Aorta (tissue), 5 donors: ENCODE results near the gene CLMN. TPM values are rescaled to one million over a fixed set of nuclear protein-coding genes. Genes with fewer than 3 reads are reported as not detected.

Experiments
- ATAC-seq: fragments of 200-7000 bp; cut with Tn5 transposase; one replicate; pipeline ENCODE4 v1.9.1; 2022; ENCODE audit warnings: moderate library complexity; ENCODE audit not compliant: low FRiP score
- DNase-seq, 2 donors: peaks; one replicate each; pipeline ENCODE4 v3.0.0-alpha.2; 2020
- H3K27ac ChIP-seq, 2 donors: one replicate each; pipeline ENCODE4 v1.5.1; 2013; ENCODE audit warnings: low read length in 2 of 2, mild to moderate bottlenecking in 2 of 2, moderate library complexity in 2 of 2, control low read depth in 1 of 2, inconsistent platforms in 1 of 2, low read depth in 1 of 2
- H3K27me3 ChIP-seq, 2 donors: one replicate each; pipeline ENCODE4 v1.6.1; 2013; ENCODE audit warnings: control low read depth in 1 of 2, low read length in 1 of 2, mild to moderate bottlenecking in 1 of 2, moderate library complexity in 1 of 2; ENCODE audit not compliant: insufficient read depth in 2 of 2, control insufficient read depth in 1 of 2
- H3K36me3 ChIP-seq, 2 donors: one replicate each; pipeline ENCODE4 v1.6.1; 2013; ENCODE audit warnings: control low read depth in 1 of 2, low read length in 1 of 2, mild to moderate bottlenecking in 1 of 2; ENCODE audit not compliant: insufficient read depth in 2 of 2, control insufficient read depth in 1 of 2
- H3K4me1 ChIP-seq, 2 donors: one replicate each; pipeline ENCODE4 v1.6.1; 2013; ENCODE audit warnings: low read length in 2 of 2, control low read depth in 1 of 2, mild to moderate bottlenecking in 1 of 2, moderate library complexity in 1 of 2; ENCODE audit not compliant: insufficient read depth in 2 of 2, control insufficient read depth in 1 of 2
- H3K4me3 ChIP-seq, 2 donors: one replicate each; pipeline ENCODE4 v1.5.1; 2013; ENCODE audit warnings: low read length in 2 of 2, control low read depth in 1 of 2, mild to moderate bottlenecking in 1 of 2
- H3K9me3 ChIP-seq: one replicate; pipeline ENCODE4 v1.6.1; 2013; ENCODE audit warnings: mild to moderate bottlenecking, low read length; ENCODE audit not compliant: control insufficient read depth
- WGBS, 2 donors: extraction: QIAGEN DNeasy Blood & Tissue Kit; methylation state at CpG; one replicate each; pipeline ENCODE4 v1.1.7; 2013; 5-methylcytosine and 5-hydroxymethylcytosine counted together
- intact Hi-C, 2 donors: fragments of 100-400 bp; cut with DNase I; formaldehyde crosslinking; loops; one replicate each; pipeline versions ENCODE4 v1.14.2 to v1.15.0; 2022
- polyA plus RNA-seq, 2 donors: library from polyadenylated mRNA; stranded (reverse); fragments of 200-250 nt; gene quantifications; one replicate each; pipeline ENCODE4 v1.2.3, GENCODE V29; 2013
- total RNA-seq, 2 donors: library from RNA; stranded (reverse); fragmentation: NEBNext Ultra II Directional; extraction: Animal tissue kit (Norgen Biotek cat#: 25700); gene quantifications; one replicate each; pipeline ENCODE4 v1.2.1, GENCODE V29; 2021
- donor health status: healthy with polysubstance abuse.
- donor health status: Bipolar disorder and iron deficiency.
- donor health status: DM: no; HTN: no; CAD: no.
- donor health status: DM: no; HTN: no; CAD: no.
- donor health status: DM: yes; HTN: yes; CAD: no.

CLMN gene
- total and polyA plus RNA-seq, 4 donors = 3.9 to 18.3 (median 11.0) TPM

DNA sequence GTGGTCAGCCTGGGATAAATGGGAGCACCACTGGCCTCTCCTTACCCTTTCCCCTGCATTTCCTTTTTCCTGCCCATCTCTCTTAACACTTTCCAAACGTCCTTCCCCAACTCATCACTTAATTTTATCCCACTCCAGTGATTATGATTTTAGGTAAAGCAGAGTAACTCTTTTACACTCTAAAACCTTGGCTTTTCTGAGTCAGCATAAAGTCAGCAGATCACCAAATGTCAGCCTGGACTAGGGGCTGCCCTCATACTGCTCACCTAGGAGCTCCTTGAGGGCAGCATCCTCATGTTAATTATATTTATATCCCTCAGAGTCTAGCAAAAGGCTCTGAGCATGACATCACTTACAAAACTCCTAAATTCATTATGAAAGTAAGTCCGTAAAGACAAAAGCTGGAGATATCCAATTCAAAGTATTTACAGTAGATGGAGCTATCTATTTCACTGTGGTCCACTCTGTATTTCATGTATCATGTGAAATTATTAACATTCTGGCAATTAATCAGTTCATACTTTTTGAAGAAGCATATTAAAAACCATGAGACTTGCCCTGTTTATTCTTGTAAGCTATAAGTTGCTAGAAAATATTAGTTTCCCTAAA, 145.4 kb downstream of the CLMN start:
- H3K27ac ChIP-seq = no peak overlapping the region
- WGBS, 2 donors = 34 to 42% methylated on average over 2 of the region's 2 CpGs
- intact Hi-C loops = no loop called here
- H3K4me3 ChIP-seq = no peak overlapping the region
- no peaks in the 10 kb centered on the region for H3K9me3 ChIP-seq
- H3K36me3 ChIP-seq = no peaks in the 10 kb centered on the region
- no peaks in the 10 kb centered on the region for H3K27me3 ChIP-seq
- H3K4me1 ChIP-seq = no peaks in the 10 kb centered on the region
- ATAC-seq (no peak), DNase-seq (no peak)

DNA sequence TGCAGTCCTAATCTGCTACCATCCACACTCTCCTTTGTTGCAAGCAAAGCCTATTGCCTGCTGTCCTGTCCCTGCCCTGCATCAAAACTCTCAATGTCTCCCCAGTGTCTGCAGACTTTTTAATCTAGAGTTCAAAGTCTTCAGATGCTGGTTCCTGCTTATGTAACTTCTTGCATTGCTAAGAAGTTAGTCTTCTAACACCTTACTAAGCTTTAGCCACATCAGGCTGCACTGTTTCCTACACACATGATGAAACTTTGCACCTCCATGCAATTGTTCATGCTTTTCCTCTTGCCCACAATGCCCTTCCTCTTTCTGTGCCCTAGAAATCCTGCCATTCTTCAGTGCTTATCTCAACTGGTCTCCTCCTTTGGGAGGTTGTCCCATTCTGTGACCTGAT, 146.2 kb downstream of the CLMN start:
- Histone ChIP-seq H3K4me1 (no peaks in the 10 kb centered on the region), H3K9me3 (no peaks in the 10 kb centered on the region), H3K36me3 (no peaks in the 10 kb centered on the region), H3K27ac (no peak overlapping the region), H3K27me3 (no peaks in the 10 kb centered on the region), H3K4me3 (no peak overlapping the region)
- DNase-seq (no peak), ATAC-seq (no peak)
- intact Hi-C loops = no loop called here

DNA sequence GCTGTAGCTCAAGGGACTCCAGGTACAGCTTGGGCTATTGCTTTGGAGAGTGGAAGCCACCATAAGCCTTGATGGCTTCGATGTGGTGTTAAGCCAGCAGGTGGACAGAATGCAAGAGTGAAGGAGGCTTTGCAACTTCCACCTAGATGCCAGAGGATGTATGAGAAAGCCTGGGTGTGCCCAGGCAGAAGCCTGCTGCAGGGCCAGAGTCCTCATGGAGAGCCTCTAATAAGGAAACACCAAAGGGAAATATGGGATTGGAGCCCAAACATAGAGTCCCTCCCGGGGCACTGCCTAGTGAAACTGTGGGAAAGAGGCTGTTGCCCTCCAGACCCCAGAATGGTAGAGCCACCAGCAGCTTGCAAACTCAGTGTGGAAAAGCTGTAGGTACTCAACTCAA, 152.5 kb downstream of the CLMN start:
- H3K27me3 ChIP-seq = no peaks in the 10 kb centered on the region
- H3K4me1 ChIP-seq = no peaks in the 10 kb centered on the region
- no peak overlapping the region for H3K27ac ChIP-seq
- no peaks in the 10 kb centered on the region for H3K36me3 ChIP-seq
- intact Hi-C loops = no loop called here
- WGBS, 2 donors = 89 to 91% methylated on average over 2 of the region's 2 CpGs
- ATAC-seq (no peak), DNase-seq (no peak)
- H3K4me3 ChIP-seq = no peak overlapping the region
- no peaks in the 10 kb centered on the region for H3K9me3 ChIP-seq

DNA sequence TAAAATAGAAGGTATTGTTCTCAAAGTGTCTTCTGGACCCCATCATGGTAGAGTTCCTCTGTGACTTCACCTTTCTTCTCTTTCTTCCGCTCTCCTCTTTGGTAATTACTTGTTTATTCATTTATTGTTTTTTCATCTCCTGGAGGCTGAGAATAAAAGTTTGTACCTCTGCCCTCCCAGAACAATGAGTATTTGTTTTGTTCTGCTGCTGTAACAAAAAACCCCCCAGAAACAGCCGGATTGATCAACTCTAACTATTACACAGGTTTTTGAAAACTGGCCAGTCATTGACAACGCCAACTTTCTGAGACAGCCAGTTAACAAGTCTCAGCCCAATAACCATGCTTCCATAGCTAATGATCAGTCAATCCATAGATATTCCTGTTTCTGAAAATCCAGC, 154.2 kb downstream of the CLMN start:
- Histone ChIP-seq H3K27me3 (no peaks in the 10 kb centered on the region), H3K4me1 (no peaks in the 10 kb centered on the region), H3K9me3 (no peaks in the 10 kb centered on the region), H3K36me3 (no peaks in the 10 kb centered on the region), H3K4me3 (no peak overlapping the region), H3K27ac (no peak overlapping the region)
- WGBS, 2 donors = 94 to 98% methylated on average over 3 of the region's 3 CpGs
- intact Hi-C loops = no loop called here
- DNase-seq = no peak
- no peak for ATAC-seq

DNA sequence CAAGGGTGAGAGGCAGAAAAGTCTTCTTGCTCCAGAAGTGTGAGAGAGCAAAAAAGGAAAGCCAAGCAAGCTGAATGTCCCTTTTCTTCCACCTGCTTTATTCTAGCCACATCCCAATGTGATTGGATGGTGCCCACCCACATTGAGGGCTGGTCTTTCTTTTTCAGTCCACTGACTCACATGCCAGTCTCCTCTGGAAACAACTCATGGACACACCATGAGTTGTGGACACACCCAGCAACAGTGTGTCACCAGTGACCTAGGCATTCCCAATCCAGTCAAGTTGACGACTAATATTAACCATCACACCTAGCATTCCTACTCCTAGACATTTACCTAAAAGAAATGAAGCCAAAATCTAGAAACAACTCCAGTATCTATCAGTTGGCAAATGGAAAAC, 155.2 kb downstream of the CLMN start:
- WGBS, 2 donors = 97 to 98% methylated on average over 1 of the region's 1 CpG
- intact Hi-C loops = no loop called here

DNA sequence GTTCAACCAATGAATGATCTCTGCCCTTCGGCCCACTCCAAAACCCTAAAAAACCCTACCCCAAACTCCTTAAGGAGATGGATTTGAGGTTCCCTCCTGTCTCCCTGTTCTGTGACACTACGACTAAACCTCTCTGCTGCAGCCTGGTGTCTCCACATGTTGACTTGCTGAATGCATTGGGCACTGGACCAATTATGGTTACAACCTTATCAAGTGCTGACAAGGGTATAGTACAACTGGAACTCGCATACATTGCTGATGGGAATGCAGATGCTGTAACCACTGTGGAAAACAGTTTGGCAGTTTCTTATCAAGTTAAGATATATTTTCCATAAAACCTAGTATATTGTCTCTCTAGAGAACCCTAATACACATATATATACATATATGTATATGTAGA, 156.0 kb downstream of the CLMN start:
- Histone ChIP-seq H3K27ac (no peak overlapping the region), H3K9me3 (no peaks in the 10 kb centered on the region), H3K36me3 (no peaks in the 10 kb centered on the region), H3K4me1 (no peaks in the 10 kb centered on the region), H3K4me3 (no peak overlapping the region), H3K27me3 (no peaks in the 10 kb centered on the region)
- DNase-seq = no peak
- intact Hi-C loops = no loop called here
- no peak for ATAC-seq
- WGBS, 2 donors = 78 to 79% methylated on average over 3 of the region's 3 CpGs

More for the DNA sequence above, 155.2 kb downstream of the CLMN start:
- Histone ChIP-seq H3K27ac (no peak overlapping the region), H3K36me3 (no peaks in the 10 kb centered on the region), H3K9me3 (no peaks in the 10 kb centered on the region), H3K27me3 (no peaks in the 10 kb centered on the region), H3K4me3 (no peak overlapping the region), H3K4me1 (no peaks in the 10 kb centered on the region)
- DNase-seq (no peak), ATAC-seq (no peak)

DNA sequence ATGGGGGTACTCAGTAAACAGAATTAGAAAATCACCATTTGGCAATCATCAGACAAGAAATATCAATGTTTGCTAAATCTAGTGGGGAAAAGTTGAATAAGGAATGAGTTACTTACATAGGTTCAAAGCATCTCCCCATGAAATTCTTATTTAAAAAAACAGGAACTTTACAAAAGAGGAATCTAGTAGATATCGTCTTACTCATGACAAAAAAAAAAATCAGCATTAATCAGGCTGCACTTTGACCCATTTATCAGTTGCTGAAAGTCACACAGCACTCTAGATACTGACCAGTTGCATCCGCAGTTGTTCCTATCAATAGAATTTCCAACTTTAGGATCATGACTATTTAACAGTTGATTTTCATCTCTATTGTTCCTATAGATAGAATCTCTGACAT, 156.6 kb downstream of the CLMN start:
- Histone ChIP-seq H3K36me3 (no peaks in the 10 kb centered on the region), H3K4me1 (no peaks in the 10 kb centered on the region), H3K27me3 (no peaks in the 10 kb centered on the region), H3K27ac (no peak overlapping the region), H3K9me3 (no peaks in the 10 kb centered on the region), H3K4me3 (no peak overlapping the region)
- WGBS, 2 donors = 82 to 89% methylated on average over 2 of the region's 2 CpGs
- ATAC-seq = no peak
- intact Hi-C loops = no loop called here
- no peak for DNase-seq

DNA sequence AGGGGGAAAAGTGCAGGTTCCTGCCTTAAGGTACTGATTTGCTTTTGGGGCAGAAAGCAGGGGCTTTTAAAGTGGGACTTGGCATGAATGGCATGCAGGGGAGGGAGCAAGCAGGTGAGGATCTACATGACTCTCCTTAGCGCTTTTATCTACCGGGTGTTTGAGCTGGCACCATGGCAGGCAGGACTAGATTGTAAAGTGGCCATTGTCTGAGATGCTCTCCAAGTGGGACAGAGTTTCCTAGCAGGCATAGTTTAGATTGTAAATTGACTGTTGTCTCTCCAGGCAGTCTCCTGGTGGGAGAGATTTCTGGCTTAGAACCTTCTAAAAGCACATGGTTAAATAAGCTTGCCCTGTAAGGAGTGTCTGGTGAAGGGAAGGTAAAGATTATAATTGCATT, 157.1 kb downstream of the CLMN start:
- ATAC-seq = no peak
- H3K27ac ChIP-seq = no peak overlapping the region
- H3K4me3 ChIP-seq = no peak overlapping the region
- DNase-seq = no peak
- H3K27me3 ChIP-seq = no peaks in the 10 kb centered on the region
- no peaks in the 10 kb centered on the region for H3K4me1 ChIP-seq
- H3K9me3 ChIP-seq = no peaks in the 10 kb centered on the region
- 74 to 78% methylated on average over 2 of the region's 2 CpGs for WGBS, 2 donors
- intact Hi-C loops = no loop called here
- H3K36me3 ChIP-seq = no peaks in the 10 kb centered on the region

DNA sequence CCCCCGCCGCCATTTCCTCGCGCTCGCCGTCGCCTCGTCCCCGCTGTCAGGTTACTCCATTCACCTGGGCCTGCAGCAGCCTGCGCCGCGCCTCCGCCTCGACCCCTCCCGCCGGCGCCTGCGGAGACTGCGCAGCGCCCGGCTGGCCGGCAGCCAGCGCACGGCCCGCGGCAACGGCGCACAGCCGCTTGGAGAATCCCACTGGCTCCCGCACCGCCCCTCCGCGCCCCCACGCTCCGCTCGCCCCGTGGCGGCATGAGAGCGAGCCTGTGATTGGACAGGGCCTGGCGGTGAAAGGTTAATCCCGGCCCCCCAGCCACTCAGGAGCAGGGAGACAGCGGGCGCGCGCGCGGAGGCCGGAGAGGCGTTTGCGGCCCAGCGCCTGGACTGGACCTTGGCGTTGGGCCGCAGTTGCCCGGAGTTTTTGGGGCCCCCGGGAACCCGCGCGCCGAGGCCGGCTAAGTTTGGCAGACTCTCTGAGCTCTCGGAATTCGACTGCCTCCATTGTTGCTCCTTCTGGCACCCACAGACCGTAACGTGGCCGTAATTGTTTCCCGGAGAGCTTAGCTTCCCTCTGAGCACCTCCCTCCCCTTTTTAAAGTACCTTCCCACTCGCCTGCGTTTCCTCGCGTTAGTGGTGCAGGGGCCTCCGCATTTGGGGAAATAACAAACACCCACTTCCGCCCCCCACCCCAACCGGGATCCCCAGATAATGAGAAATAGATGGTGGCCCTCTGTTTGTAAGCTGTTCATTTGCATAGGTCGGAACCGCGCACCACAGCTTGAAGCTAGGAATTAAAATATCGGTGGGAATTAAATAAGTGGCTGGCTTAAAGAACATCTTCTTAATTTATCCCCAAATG, 162.2 kb downstream of the CLMN start, which contains the start of gene DICER1:
Gene DICER1 (minus strand): TSS at position 203 of the 863 bp plus-strand sequence. CDS start 24,071 bp downstream, outside the sequence.
- Histone ChIP-seq H3K36me3 (no peaks in the 10 kb centered on the region), H3K27ac (peak within 1 kb of the TSS; percentile 47 to 69), H3K9me3 (no peaks in the 10 kb centered on the region), H3K4me1 (peaks cover 3 to 5% of the 10 kb centered on the region in 2 donors), H3K4me3 (peak within 1 kb of the TSS; percentile 72 to 99), H3K27me3 (no peaks in the 10 kb centered on the region)
- DNase-seq (peak; percentile 98 to 100), ATAC-seq (peak; percentile 99)
- intact Hi-C loops = loop anchor here in 1 of 2 donors (10.0 kb wide), 1 partner anchor 357 kb away; the partner anchor contains the start of gene SYNE3
- whole genome bisulfite sequencing, 2 donors = 0% methylated on average over 40 to 77 of the region's 77 CpGs
